GM12874 (cell line): Measurements from ENCODE around the gene RABL6.

ENCODE experiments used
- TF ChIP-seq, protein P1 (sequence below): IDR thresholded peaks from 2 replicates; pipeline ENCODE4 v1.5.1; 2011; ENCODE audit warnings: low read depth, mild to moderate bottlenecking, control low read depth, low read length, moderate library complexity; ENCODE audit not compliant: insufficient read depth

RABL6 gene

DNA sequence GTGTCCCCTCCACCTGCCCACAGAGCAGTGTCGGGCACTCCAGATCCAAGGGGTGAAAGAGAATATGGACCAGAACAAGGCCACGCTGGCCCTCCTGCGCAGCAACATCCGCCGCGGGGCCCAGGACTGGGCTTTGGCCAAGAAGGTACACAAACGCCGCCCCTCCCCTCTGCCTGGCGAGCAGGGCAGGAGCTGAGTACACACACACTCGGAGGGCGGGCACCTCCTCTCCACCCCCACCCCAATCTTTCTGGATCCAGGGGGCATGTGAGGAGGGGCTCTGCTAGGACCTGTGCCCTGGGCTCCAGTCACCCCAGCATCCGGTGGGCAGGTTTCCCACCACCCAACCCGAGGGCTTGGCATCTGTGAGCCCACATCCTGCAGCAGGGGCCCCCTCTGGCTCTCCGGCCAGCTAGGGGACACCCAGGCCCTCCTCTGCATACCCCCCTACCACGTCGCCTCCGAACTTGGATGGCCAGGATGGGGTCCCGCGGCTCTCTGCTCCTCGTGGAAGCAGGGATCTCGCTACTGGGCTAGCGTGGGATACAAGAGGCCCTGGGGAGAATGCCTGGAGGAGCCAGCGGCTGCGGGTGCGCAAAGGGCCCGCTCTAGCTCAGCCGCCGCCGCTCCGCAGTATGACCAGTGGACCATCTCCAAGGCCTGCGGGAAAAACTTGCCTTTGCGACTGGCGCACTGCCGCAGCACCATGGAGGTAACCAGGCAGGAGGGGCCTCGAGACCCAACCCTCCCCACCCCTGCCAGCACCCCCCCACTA, 8.5 kb upstream of the RABL6 start:
- TF ChIP-seq, protein P1, sequence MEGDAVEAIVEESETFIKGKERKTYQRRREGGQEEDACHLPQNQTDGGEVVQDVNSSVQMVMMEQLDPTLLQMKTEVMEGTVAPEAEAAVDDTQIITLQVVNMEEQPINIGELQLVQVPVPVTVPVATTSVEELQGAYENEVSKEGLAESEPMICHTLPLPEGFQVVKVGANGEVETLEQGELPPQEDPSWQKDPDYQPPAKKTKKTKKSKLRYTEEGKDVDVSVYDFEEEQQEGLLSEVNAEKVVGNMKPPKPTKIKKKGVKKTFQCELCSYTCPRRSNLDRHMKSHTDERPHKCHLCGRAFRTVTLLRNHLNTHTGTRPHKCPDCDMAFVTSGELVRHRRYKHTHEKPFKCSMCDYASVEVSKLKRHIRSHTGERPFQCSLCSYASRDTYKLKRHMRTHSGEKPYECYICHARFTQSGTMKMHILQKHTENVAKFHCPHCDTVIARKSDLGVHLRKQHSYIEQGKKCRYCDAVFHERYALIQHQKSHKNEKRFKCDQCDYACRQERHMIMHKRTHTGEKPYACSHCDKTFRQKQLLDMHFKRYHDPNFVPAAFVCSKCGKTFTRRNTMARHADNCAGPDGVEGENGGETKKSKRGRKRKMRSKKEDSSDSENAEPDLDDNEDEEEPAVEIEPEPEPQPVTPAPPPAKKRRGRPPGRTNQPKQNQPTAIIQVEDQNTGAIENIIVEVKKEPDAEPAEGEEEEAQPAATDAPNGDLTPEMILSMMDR, result no peak

DNA sequence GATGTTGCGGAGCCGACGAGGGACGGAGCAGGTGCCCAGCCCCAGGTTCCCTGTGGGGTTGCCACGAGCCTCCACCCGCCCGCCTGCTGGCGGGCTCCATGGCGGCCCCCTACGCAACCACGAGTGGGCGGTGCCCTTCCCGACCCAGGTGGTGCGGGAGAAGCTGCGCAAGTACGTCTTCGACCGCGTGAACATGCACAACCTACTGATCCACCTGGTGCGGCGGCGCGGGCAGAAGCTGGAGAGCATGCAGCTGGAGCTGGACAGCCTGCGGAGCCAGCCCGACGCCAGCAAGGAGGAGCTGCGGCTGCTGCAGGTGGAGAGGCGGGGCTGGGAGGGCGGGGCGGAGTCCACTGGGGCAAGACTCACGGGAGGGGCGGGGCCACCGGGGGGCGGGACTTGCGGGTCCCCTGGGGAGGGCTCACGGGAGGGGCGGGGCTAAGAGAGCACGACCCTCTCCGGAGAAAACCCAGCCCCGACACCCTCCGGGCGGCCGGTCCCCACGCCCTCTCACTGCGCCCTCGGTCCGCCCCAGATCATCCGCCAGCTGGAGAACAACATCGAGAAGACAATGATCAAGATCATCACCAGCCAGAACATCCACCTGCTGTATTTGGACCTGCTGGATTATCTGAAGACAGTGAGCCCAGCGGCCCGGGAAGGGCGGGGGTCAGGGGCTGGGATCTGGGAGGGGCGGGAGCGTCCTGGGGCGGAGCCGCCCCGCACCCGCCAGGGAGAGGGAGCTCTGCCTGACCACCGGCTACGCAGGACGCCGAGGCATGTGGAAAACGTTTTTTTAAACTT, 7.7 kb upstream of the RABL6 start:
- TF ChIP-seq, protein P1, result no peak

DNA sequence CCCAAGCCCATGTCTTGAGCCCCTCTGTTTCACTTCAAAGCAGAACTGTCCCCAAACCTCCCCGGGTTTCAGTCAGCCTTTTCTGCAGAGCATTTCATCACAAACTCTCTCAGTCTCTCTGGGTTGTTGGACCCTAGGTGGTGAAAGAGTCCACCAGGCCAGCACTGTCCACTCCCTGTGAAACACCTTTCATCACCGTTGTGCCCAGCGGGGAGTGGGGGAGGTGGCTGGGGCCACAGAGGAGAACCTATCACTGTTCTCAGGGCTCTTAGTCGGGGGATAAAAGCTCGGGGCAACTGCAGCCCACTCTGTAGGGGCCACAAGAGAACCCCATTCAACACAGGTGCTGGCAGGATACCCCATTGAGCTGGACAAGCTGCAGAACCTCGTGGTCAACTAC, 5.4 kb upstream of the RABL6 start:
- TF ChIP-seq, protein P1, result no peak

DNA sequence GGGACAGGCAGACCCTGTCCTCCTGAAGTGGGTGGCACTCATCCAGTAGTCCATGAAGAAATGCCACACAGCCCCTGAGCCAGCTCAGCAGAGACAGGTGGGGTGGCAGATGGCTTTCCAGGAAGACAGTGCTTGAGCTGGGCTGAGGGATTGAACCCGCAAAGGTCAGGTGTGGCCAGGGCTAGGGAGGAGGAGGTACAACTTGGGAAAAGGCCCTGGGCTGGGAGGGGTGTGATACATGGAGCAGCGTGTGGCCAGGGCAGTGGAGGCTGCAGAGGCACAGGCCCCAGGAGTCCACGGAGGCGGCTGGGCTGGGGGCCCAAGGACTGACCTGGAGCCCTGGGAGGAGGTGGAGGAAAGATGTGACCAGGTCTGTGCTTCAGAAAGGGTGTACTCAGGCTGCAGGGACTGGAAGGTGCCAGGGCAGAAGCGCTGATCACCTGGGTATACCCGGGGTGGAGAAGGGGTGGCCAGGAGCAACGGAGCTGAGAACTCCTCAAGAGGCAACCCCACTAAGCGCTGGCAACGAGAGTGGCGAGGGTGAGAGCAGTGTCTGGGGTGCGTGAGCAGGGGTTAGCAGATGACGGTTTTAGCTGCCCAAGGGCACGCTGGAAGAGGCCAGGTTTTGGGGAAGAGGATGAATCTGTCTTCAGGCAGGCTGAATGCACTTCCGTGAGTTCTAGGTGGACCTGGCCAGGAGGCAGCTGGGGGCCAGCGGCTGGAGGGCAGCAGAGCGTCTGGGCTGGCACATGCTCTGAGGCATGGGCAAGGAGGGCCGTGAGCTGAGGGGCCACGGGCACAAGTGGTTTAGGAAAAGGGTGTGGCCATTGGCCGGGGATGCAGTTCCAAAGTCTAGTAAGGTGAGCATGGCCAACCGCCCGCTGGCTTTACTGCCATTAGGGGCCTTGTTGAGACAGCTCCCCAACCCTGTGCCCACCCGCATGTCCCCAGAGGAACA, 3.9 kb upstream of the RABL6 start:
- TF ChIP-seq, protein P1, result no peak

DNA sequence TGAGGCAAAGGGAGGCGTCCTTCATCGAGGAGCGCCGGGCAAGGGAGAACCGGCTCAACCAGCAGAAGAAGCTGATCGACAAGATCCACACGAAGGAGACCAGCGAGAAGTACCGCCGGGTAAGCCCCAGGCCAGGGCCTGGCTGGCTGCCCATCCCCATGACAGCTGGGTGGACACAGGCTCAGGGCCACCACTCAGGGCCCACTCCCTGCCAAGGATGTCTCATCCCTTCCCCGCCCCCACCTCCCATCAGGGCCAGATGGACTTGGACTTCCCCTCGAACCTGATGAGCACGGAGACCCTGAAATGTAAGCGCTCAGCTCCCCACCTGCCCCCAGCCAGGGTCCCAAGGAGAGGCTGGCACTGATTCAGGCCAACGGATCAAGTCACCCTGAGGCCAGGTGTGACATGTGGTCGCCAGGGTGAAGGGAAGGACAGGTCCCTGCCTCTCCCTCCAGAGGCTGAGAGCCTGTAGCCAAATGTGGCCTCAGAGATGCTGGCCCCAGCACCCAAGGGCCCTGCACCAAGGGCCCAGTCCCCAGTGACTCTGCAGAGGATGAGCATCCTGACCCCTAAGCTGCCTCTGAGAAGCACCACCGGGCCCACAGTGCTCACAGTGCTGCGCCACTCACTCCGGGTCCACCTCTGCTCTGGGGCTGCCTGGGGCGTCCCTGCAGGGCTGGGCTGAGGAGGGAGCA, 3.1 kb upstream of the RABL6 start:
- TF ChIP-seq, protein P1, result no peak

DNA sequence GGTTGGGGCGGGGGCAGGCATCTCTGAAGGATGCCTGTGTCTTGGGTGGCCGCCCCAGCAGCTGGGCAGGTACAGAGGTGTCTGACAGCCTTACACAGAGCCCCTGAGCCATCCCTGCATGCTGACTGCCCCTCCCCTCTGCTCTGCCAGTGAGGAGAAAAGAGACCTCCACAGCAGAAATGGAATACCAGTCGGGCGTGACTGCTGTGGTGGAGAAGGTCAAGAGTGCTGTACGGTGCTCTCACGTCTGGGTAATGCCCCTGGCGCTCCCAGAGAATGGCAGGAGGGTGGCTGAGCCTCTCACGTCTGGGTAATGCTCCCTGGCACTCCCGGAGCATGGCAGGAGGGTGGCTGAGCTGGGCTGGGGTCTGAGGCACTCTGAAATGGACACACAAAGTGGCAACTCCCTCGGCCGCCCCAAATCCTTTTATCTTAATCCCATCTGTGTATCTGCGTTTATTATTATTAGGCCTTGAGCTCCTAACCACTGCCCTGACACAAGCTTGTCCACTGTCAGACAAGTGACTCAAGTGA, 2.5 kb upstream of the RABL6 start:
- TF ChIP-seq, protein P1, result no peak
